HepG2 (cell line): Measurements from ENCODE around the gene ABCB4. TPM values are rescaled to one million over a fixed set of nuclear protein-coding genes. Genes with fewer than 3 reads are reported as not detected.

Experiments used
- AHR ChIP-seq: IDR thresholded peaks from 2 replicates; pipeline ENCODE4 v1.6.1; 2018; ENCODE audit warnings: missing genetic modification reagents, missing compliant biosample characterization
- BRD4 ChIP-seq: sonication (generic); formaldehyde crosslinking; IDR thresholded peaks from 2 replicates; pipeline ENCODE4 v1.4.0; 2020; ENCODE audit warnings: missing genetic modification reagents
- CC2D1A ChIP-seq: sonication (generic); formaldehyde crosslinking; IDR thresholded peaks from 2 replicates; pipeline ENCODE4 v1.8.1; 2023; ENCODE audit warnings: mild to moderate bottlenecking, missing genetic modification reagents
- CEBPG ChIP-seq: IDR thresholded peaks from 2 replicates; pipeline ENCODE4 v1.6.1; 2016
- DDIT3 ChIP-seq: sonication (generic); formaldehyde crosslinking; IDR thresholded peaks from 2 replicates; pipeline ENCODE4 v1.4.0; 2020; ENCODE audit warnings: mild to moderate bottlenecking, missing genetic modification reagents
- REST ChIP-seq, 2 experiments: IDR thresholded peaks; 2 replicates each; pipeline ENCODE4 v1.6.1; 2011 to 2012; ENCODE audit warnings: low read length in 2 of 2, borderline replicate concordance in 1 of 2, low read depth in 1 of 2, mild to moderate bottlenecking in 1 of 2, moderate library complexity in 1 of 2
- SALL1 ChIP-seq: sonication (generic); formaldehyde crosslinking; IDR thresholded peaks from 2 replicates; pipeline ENCODE4 v1.8.0; 2022; ENCODE audit warnings: mild to moderate bottlenecking, missing genetic modification reagents
- SIX4 ChIP-seq: sonication (generic); formaldehyde crosslinking; IDR thresholded peaks from 2 replicates; pipeline ENCODE4 v1.4.0; 2020; ENCODE audit warnings: missing genetic modification reagents
- SPEN ChIP-seq: sonication (generic); formaldehyde crosslinking; IDR thresholded peaks from 2 replicates; pipeline ENCODE4 v1.5.1; 2020; ENCODE audit warnings: low read depth, mild to moderate bottlenecking, missing genetic modification reagents
- ZC3H13 ChIP-seq: sonication (generic); formaldehyde crosslinking; IDR thresholded peaks from 2 replicates; pipeline ENCODE4 v1.8.1; 2023; ENCODE audit warnings: mild to moderate bottlenecking, missing genetic modification reagents, moderate library complexity
- ZFP37 ChIP-seq: sonication (generic); formaldehyde crosslinking; IDR thresholded peaks from 2 replicates; pipeline ENCODE4 v1.4.0; 2020; ENCODE audit warnings: missing genetic modification reagents, borderline replicate concordance
- ZNF160 ChIP-seq: sonication (generic); formaldehyde crosslinking; IDR thresholded peaks from 2 replicates; pipeline ENCODE4 v1.8.0; 2022; ENCODE audit warnings: mild to moderate bottlenecking, inconsistent platforms, missing genetic modification reagents
- ZNF3 ChIP-seq: IDR thresholded peaks from 2 replicates; pipeline ENCODE4 v1.7.0; 2017; ENCODE audit warnings: inconsistent platforms
- ZNF713 ChIP-seq: sonication (generic); formaldehyde crosslinking; IDR thresholded peaks from 2 replicates; pipeline ENCODE4 v1.4.0; 2020; ENCODE audit warnings: mild to moderate bottlenecking, missing genetic modification reagents
- ZNF768 ChIP-seq: sonication (generic); formaldehyde crosslinking; IDR thresholded peaks from 2 replicates; pipeline ENCODE4 v1.4.0; 2020; ENCODE audit warnings: missing genetic modification reagents
- ZNF777 ChIP-seq: sonication (generic); formaldehyde crosslinking; IDR thresholded peaks from 2 replicates; pipeline ENCODE4 v1.4.0; 2020; ENCODE audit warnings: missing genetic modification reagents
- ZSCAN31 ChIP-seq: sonication (generic); formaldehyde crosslinking; IDR thresholded peaks from 2 replicates; pipeline ENCODE4 v1.5.0; 2020; ENCODE audit warnings: low read depth, mild to moderate bottlenecking, missing genetic modification reagents
- polyA plus RNA-seq, 8 experiments: library from polyadenylated mRNA; depleted of rRNA in 3 of 8; stranded (reverse) in 7 of 8; unstranded in 1 of 8; fragments of >200 nt; fragmentation: Illumina TruSeq in 4 of 8; extraction: Trizol in 4 of 8; gene quantifications; 2 replicates each; pipeline versions ENCODE4 v1.2.1 to v1.2.3, GENCODE V29; 2011 to 2016; ENCODE audit warnings: low read depth in 4 of 8, missing spikeins in 1 of 8, mixed read lengths in 1 of 8; ENCODE audit not compliant: insufficient read depth in 1 of 8
- total RNA-seq, 5 experiments: library from RNA; depleted of rRNA; stranded (reverse); fragments of >200 nt; fragmentation: Illumina TruSeq; extraction: Trizol; gene quantifications; 2 replicates each; pipeline ENCODE4 v1.2.3, GENCODE V29; 2016; ENCODE audit warnings: low read depth in 1 of 5
- TF ChIP-seq, protein P1 (sequence below): sonication (generic); formaldehyde crosslinking; IDR thresholded peaks from 2 replicates; pipeline ENCODE4 v1.4.0; 2020; ENCODE audit warnings: mild to moderate bottlenecking, missing genetic modification reagents
- TF ChIP-seq, protein P2 (sequence below): sonication (generic); formaldehyde crosslinking; IDR thresholded peaks from 2 replicates; pipeline ENCODE4; 2020; ENCODE audit warnings: missing genetic modification reagents, mild to moderate bottlenecking, borderline replicate concordance
- TF ChIP-seq, protein P3 (sequence below), 2 experiments: sonication (generic) in 1 of 2; formaldehyde crosslinking in 1 of 2; IDR thresholded peaks; 2 replicates each; pipeline versions ENCODE4 v1.5.1 to v1.6.1; 2011 to 2020; ENCODE audit warnings: borderline replicate concordance in 1 of 2, low read depth in 1 of 2, low read length in 1 of 2, mild to moderate bottlenecking in 1 of 2, missing genetic modification reagents in 1 of 2, moderate library complexity in 1 of 2

Gene ABCB4
- total and polyA plus RNA-seq, 2 of the 13 experiments (the other 11 are each of a cell fraction or from before 2014, with no cell fraction given), result 18.0 to 32.4 TPM

DNA sequence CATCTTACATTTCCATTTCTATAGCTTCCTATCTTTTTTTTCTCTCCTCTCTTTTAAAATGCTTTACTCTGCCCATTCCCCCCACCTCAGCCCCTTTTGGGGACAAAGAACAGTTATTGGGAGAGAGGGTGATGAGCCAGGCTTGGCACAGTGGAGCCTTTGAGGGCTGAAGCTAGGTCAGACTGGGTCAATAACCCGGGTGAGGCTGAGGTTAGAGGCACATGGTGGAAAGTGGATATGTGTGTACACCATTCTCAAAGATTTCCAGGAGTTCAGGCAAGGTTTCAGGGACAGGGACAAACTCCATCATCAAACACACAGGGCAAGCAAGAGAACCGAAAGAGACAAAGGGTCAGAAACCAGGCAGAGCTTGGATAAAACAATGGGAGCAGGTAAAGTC, 11.5 kb downstream of the ABCB4 start (continued):
- TF ChIP-seq, protein P1, sequence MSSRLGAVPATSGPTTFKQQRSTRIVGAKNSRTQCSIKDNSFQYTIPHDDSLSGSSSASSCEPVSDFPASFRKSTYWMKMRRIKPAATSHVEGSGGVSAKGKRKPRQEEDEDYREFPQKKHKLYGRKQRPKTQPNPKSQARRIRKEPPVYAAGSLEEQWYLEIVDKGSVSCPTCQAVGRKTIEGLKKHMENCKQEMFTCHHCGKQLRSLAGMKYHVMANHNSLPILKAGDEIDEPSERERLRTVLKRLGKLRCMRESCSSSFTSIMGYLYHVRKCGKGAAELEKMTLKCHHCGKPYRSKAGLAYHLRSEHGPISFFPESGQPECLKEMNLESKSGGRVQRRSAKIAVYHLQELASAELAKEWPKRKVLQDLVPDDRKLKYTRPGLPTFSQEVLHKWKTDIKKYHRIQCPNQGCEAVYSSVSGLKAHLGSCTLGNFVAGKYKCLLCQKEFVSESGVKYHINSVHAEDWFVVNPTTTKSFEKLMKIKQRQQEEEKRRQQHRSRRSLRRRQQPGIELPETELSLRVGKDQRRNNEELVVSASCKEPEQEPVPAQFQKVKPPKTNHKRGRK (CRISPR knock-in tag), result no peak
- no peak for TF ChIP-seq CC2D1A (CRISPR knock-in tag)
- no peak for TF ChIP-seq ZNF160 (CRISPR knock-in tag)
- TF ChIP-seq ZSCAN31 (CRISPR knock-in tag), result no peak
- no peak; the same call in 1 of the 2 replicates for TF ChIP-seq ZNF3 (CRISPR knock-in tag)
- TF ChIP-seq, protein P2, sequence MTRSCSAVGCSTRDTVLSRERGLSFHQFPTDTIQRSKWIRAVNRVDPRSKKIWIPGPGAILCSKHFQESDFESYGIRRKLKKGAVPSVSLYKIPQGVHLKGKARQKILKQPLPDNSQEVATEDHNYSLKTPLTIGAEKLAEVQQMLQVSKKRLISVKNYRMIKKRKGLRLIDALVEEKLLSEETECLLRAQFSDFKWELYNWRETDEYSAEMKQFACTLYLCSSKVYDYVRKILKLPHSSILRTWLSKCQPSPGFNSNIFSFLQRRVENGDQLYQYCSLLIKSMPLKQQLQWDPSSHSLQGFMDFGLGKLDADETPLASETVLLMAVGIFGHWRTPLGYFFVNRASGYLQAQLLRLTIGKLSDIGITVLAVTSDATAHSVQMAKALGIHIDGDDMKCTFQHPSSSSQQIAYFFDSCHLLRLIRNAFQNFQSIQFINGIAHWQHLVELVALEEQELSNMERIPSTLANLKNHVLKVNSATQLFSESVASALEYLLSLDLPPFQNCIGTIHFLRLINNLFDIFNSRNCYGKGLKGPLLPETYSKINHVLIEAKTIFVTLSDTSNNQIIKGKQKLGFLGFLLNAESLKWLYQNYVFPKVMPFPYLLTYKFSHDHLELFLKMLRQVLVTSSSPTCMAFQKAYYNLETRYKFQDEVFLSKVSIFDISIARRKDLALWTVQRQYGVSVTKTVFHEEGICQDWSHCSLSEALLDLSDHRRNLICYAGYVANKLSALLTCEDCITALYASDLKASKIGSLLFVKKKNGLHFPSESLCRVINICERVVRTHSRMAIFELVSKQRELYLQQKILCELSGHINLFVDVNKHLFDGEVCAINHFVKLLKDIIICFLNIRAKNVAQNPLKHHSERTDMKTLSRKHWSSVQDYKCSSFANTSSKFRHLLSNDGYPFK (CRISPR knock-in tag), result no peak
- no peak for TF ChIP-seq DDIT3 (CRISPR knock-in tag)
- no peak for TF ChIP-seq ZNF768
- TF ChIP-seq SALL1, result peak; percentile 95
- no peak for TF ChIP-seq SPEN (CRISPR knock-in tag)
- TF ChIP-seq ZNF777 (CRISPR knock-in tag), result no peak
- no peak for TF ChIP-seq ZFP37
- TF ChIP-seq, protein P3, sequence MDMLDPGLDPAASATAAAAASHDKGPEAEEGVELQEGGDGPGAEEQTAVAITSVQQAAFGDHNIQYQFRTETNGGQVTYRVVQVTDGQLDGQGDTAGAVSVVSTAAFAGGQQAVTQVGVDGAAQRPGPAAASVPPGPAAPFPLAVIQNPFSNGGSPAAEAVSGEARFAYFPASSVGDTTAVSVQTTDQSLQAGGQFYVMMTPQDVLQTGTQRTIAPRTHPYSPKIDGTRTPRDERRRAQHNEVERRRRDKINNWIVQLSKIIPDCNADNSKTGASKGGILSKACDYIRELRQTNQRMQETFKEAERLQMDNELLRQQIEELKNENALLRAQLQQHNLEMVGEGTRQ (IDR thresholded peaks at IDR 0.05; ENCODE audit: low read depth, low read length), result no peak
- TF ChIP-seq, protein P3 (CRISPR knock-in tag; IDR thresholded peaks at IDR 0.05; ENCODE audit: borderline replicate concordance), result no peak
- TF ChIP-seq CEBPG (CRISPR knock-in tag), result peak; percentile 44; the same call in 1 of the 2 replicates
- TF ChIP-seq REST (IDR thresholded peaks at IDR 0.05; ENCODE audit: borderline replicate concordance in 1 of 2, low read depth in 1 of 2, low read length in 2 of 2), result no peak; a peak in 1 of 4 replicates
- no peak for TF ChIP-seq AHR
- 0 out of 2 replicates have a peak, but pooled peaks have one; percentile 36 for TF ChIP-seq SIX4 (CRISPR knock-in tag)
- TF ChIP-seq ZC3H13 (CRISPR knock-in tag), result no peak
- TF ChIP-seq BRD4 (CRISPR knock-in tag), result no peak
- TF ChIP-seq ZNF713 (CRISPR knock-in tag), result no peak
